Skeletal muscle tissue (tissue), 4 donors: ENCODE data around the gene NUMB. TPM values are rescaled to one million over a fixed set of nuclear protein-coding genes. Genes with fewer than 3 reads are reported as not detected.
A peak's percentile ranks its signal among the peaks of the same experiment; 100 is the strongest.

Experiments
- H3K27ac ChIP-seq: one replicate; pipeline ENCODE4 v1.7.0; 2013; ENCODE audit warnings: mild to moderate bottlenecking, low read depth, low read length, inconsistent platforms
- H3K27me3 ChIP-seq, 3 donors: one replicate each; pipeline ENCODE4 v1.7.0; 2013; ENCODE audit warnings: low read length in 3 of 3; ENCODE audit not compliant: control insufficient read depth in 3 of 3, insufficient read depth in 3 of 3
- H3K36me3 ChIP-seq, 3 donors: one replicate each; pipeline ENCODE4 v1.7.0; 2013; ENCODE audit warnings: low read length in 3 of 3; ENCODE audit not compliant: control insufficient read depth in 3 of 3, insufficient read depth in 3 of 3
- H3K4me1 ChIP-seq, 3 donors: one replicate each; pipeline ENCODE4 v1.7.0; 2013; ENCODE audit warnings: low read length in 3 of 3, mild to moderate bottlenecking in 3 of 3; ENCODE audit not compliant: control insufficient read depth in 3 of 3, insufficient read depth in 3 of 3
- H3K4me3 ChIP-seq, 3 donors: one replicate each; pipeline ENCODE4 v1.7.0; 2013; ENCODE audit warnings: low read length in 3 of 3
- H3K9ac ChIP-seq, 3 donors: one replicate each; pipeline ENCODE4 v1.7.0; 2013; ENCODE audit warnings: low read length in 3 of 3, mild to moderate bottlenecking in 3 of 3, moderate library complexity in 2 of 3, low read depth in 1 of 3
- H3K9me3 ChIP-seq, 3 donors: one replicate each; pipeline ENCODE4 v1.7.0; 2013; ENCODE audit warnings: low read length in 3 of 3; ENCODE audit not compliant: control insufficient read depth in 3 of 3
- total RNA-seq: library from RNA; depleted of rRNA; stranded (reverse); fragments of >200 nt; gene quantifications from one replicate; pipeline ENCODE4 v1.2.3, GENCODE V29; 2014
- donor health status: Osteomylitis.

The NUMB gene
- total RNA-seq = 17.2 TPM

- Histone ChIP-seq H3K9me3 (no peaks in the 10 kb centered on the region), H3K4me3 (peak within 1 kb of the TSS; percentile 83 to 86 (median 84)), H3K27ac (peak within 1 kb of the TSS; percentile 89), H3K36me3 (no peaks in the 10 kb centered on the region), H3K9ac (peak within 1 kb of the TSS; percentile 83 to 93 (median 86)), H3K27me3 (no peaks in the 10 kb centered on the region), H3K4me1 (peaks cover 25 to 34% (median 30%) of the 10 kb centered on the region in 3 donors)
Measured at GRCh38 chr14:73458183-73458976, at the start of gene NUMB. Gene NUMB (minus strand): TSS chr14:73458546. CDS start chr14:73355751, 102,795 bp downstream.

DNA sequence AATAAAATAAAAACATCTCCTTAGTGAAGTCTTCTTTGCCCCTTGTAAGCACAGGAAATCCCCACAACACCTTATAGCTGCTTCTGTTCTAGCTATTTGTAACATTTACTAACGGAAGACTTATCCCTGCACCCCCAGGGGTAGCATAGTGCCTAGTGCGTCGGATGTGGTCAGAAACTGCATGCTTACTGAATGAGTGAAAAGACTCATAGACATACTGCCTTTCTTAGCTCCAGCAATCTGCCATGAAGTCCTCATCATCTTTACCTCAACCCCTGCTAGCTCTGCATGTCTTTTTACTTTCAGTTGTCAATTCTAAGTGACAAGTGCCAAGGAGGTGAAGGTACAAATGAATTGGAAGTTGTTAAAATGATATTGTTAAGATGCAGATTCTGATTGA lies 45.3 kb upstream of the NUMB start:
- Histone ChIP-seq H3K27me3 (no peaks in the 10 kb centered on the region), H3K4me3 (no peak overlapping the region), H3K4me1 (peaks cover 0 to 7% (median 0%) of the 10 kb centered on the region in 3 donors), H3K9ac (no peak overlapping the region), H3K36me3 (peaks cover 7 to 9% (median 8%) of the 10 kb centered on the region in 3 donors), H3K9me3 (no peaks in the 10 kb centered on the region), H3K27ac (no peak overlapping the region)

- no peak overlapping the region for H3K9ac ChIP-seq
- no peaks in the 10 kb centered on the region for H3K9me3 ChIP-seq
- peaks cover 12 to 13% (median 12%) of the 10 kb centered on the region in 3 donors for H3K36me3 ChIP-seq
- H3K4me1 ChIP-seq = peaks cover 0 to 7% (median 0%) of the 10 kb centered on the region in 3 donors
- no peak overlapping the region for H3K27ac ChIP-seq
- H3K4me3 ChIP-seq = no peak overlapping the region
- H3K27me3 ChIP-seq = no peaks in the 10 kb centered on the region
Measured at GRCh38 chr14:73502017-73502619, 43.8 kb upstream of the NUMB start.

- peaks cover 0 to 7% (median 0%) of the 10 kb centered on the region in 3 donors for H3K4me1 ChIP-seq
- no peaks in the 10 kb centered on the region for H3K9me3 ChIP-seq
- no peak overlapping the region for H3K4me3 ChIP-seq
- H3K27me3 ChIP-seq = no peaks in the 10 kb centered on the region
- no peak overlapping the region for H3K27ac ChIP-seq
- no peak overlapping the region for H3K9ac ChIP-seq
- peaks cover 12 to 13% (median 12%) of the 10 kb centered on the region in 3 donors for H3K36me3 ChIP-seq
Measured at GRCh38 chr14:73500360-73500759, 42.0 kb upstream of the NUMB start.

- no peaks in the 10 kb centered on the region for H3K9me3 ChIP-seq
- peaks cover 3 to 12% (median 8%) of the 10 kb centered on the region in 3 donors for H3K36me3 ChIP-seq
- no peak overlapping the region for H3K4me3 ChIP-seq
- no peaks in the 10 kb centered on the region for H3K27me3 ChIP-seq
- no peak overlapping the region for H3K9ac ChIP-seq
- H3K27ac ChIP-seq = no peak overlapping the region
- H3K4me1 ChIP-seq = peaks cover 10 to 23% (median 15%) of the 10 kb centered on the region in 3 donors
Measured at GRCh38 chr14:73494593-73494992, 36.2 kb upstream of the NUMB start.

DNA sequence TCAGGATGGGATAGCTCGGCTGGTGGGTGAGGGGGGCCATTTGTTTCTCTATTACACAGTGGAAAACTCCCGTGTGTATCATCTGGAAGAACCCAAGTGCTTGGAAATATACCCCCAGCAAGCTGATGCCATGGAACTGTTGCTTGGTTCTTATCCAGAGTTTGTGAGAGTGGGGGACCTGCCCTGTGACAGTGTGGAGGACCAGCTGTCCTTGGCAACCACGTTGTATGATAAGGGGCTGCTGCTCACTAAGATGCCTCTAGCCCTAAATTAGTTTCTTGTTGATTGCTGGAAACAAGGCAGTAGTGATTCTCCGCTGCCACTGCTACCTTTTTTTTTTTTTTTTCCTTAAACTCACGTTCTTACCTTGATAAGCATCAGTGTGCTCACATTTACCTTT lies 34.3 kb upstream of the NUMB start:
- Histone ChIP-seq H3K36me3 (peaks cover 0 to 3% (median 0%) of the 10 kb centered on the region in 3 donors), H3K9me3 (no peaks in the 10 kb centered on the region), H3K4me3 (peak overlapping the region in 2 of 3 donors; percentile 74 to 83), H3K27ac (no peak overlapping the region), H3K4me1 (peaks cover 10 to 23% (median 15%) of the 10 kb centered on the region in 3 donors), H3K9ac (no peak overlapping the region), H3K27me3 (no peaks in the 10 kb centered on the region)

DNA sequence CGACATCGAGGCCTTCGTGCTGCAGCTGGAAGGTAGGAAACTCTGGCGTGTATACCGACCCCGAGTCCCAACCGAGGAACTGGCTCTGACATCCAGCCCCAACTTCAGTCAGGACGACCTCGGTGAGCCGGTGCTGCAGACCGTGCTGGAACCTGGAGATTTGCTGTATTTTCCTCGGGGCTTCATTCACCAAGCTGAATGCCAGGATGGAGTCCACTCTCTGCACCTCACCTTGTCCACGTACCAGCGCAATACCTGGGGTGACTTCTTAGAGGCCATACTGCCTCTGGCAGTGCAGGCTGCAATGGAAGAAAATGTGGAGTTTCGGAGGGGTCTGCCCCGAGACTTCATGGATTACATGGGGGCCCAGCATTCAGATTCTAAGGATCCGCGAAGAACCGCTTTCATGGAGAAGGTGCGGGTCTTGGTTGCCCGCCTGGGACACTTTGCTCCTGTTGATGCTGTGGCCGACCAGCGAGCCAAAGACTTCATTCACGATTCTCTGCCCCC lies 33.8 kb upstream of the NUMB start:
- Histone ChIP-seq H3K4me3 (peak overlapping the region; percentile 74 to 92 (median 83)), H3K27ac (no peak overlapping the region), H3K4me1 (peaks cover 10 to 23% (median 15%) of the 10 kb centered on the region in 3 donors), H3K27me3 (no peaks in the 10 kb centered on the region), H3K9me3 (no peaks in the 10 kb centered on the region), H3K36me3 (peaks cover 0 to 3% (median 0%) of the 10 kb centered on the region in 3 donors), H3K9ac (peak overlapping the region; percentile 6 to 91 (median 69))

GRCh38 chr14:73491256-73492042 lies 33.1 kb upstream of the NUMB start:
- Histone ChIP-seq H3K9ac (peak overlapping the region; percentile 69 to 91 (median 82)), H3K4me3 (peak overlapping the region; percentile 83 to 92 (median 83)), H3K27ac (peak overlapping the region; percentile 54), H3K27me3 (no peaks in the 10 kb centered on the region), H3K36me3 (peaks cover 0 to 3% (median 0%) of the 10 kb centered on the region in 3 donors), H3K9me3 (no peaks in the 10 kb centered on the region), H3K4me1 (peaks cover 10 to 23% (median 15%) of the 10 kb centered on the region in 3 donors)

- no peaks in the 10 kb centered on the region for H3K9me3 ChIP-seq
- H3K27ac ChIP-seq = no peak overlapping the region
- H3K4me3 ChIP-seq = no peak overlapping the region
- H3K9ac ChIP-seq = no peak overlapping the region
- peaks cover 0 to 3% (median 0%) of the 10 kb centered on the region in 3 donors for H3K36me3 ChIP-seq
- H3K27me3 ChIP-seq = no peaks in the 10 kb centered on the region
- H3K4me1 ChIP-seq = peaks cover 10 to 23% (median 15%) of the 10 kb centered on the region in 3 donors
Measured at GRCh38 chr14:73489481-73490175, 31.3 kb upstream of the NUMB start.
